GM21360 (cell line): ENCODE measurements around the gene PXDC1.
"Not testable (repeated sequence)": the region's sequence is repeated elsewhere in the genome, so short reads cannot be mapped to it uniquely, and the experiment has no call there.

Source experiments
- ATAC-seq: cut with Tn5 transposase; IDR thresholded peaks from one replicate; pipeline ENCODE4 v1.9.1; 2021; ENCODE audit warnings: mild to moderate bottlenecking, moderate library complexity; ENCODE audit not compliant: unreplicated experiment

Gene PXDC1

GRCh38 chr6:3764516-3765335, 13.2 kb upstream of the PXDC1 start:
- no peak for ATAC-seq

GRCh38 chr6:3762852-3763251, 11.3 kb upstream of the PXDC1 start:
- no peak for ATAC-seq

GRCh38 chr6:3762359-3762758, 10.8 kb upstream of the PXDC1 start:
- no peak for ATAC-seq

GRCh38 chr6:3761989-3762270, 10.4 kb upstream of the PXDC1 start:
- ATAC-seq: no peak

- ATAC-seq: no peak
Measured at GRCh38 chr6:3759646-3760232, 8.2 kb upstream of the PXDC1 start.

GRCh38 chr6:3758842-3759144, 7.3 kb upstream of the PXDC1 start:
- ATAC-seq: no peak

- not testable (repeated sequence) for ATAC-seq
Measured at GRCh38 chr6:3757998-3758841, 6.7 kb upstream of the PXDC1 start.

- no peak for ATAC-seq
Measured at GRCh38 chr6:3757241-3757641, 5.7 kb upstream of the PXDC1 start.

GRCh38 chr6:3756546-3756945, 5.0 kb upstream of the PXDC1 start:
- no peak for ATAC-seq

GRCh38 chr6:3755637-3756545, 4.4 kb upstream of the PXDC1 start:
- ATAC-seq: no peak

- ATAC-seq: no peak
Measured at GRCh38 chr6:3754776-3755175, 3.3 kb upstream of the PXDC1 start.

- ATAC-seq: not testable (repeated sequence)
Measured at GRCh38 chr6:3754032-3754725, 2.7 kb upstream of the PXDC1 start.

- ATAC-seq: no peak
Measured at GRCh38 chr6:3753228-3753835, 1.8 kb upstream of the PXDC1 start.

GRCh38 chr6:3752531-3753227, 1.2 kb upstream of the PXDC1 start:
- no peak for ATAC-seq

- ATAC-seq: peak; percentile 64
Measured at GRCh38 chr6:3751730-3752530, 417 bp upstream of the PXDC1 start.

GRCh38 chr6:3750317-3751076, 1.0 kb downstream of the PXDC1 start:
- ATAC-seq: peak; percentile 6

- no peak for ATAC-seq
Measured at GRCh38 chr6:3749977-3750316, 1.6 kb downstream of the PXDC1 start.
